Activated T-cell treated with anti-CD3 and anti-CD28 coated beads, Interleukin-2, amount 50 U/mL, for 24 hours (primary cell): ENCODE data around the gene CFAP119.
A peak's percentile ranks its signal among the peaks of the same experiment; 100 is the strongest.
"Not testable (repeated sequence)": the region's sequence is repeated elsewhere in the genome, so short reads cannot be mapped to it uniquely, and the experiment has no call there.

Experiments used
- DNase-seq: peaks from one replicate; pipeline ENCODE4 v3.0.0-alpha.2; 2020
- H3K27ac Mint-ChIP-seq: 2 replicates; pipeline ENCODE4 v1.8.0; 2020; ENCODE audit warnings: mild to moderate bottlenecking, mixed read lengths
- H3K27me3 Mint-ChIP-seq: 2 replicates; pipeline ENCODE4 v1.8.0; 2020; ENCODE audit warnings: mixed read lengths
- H3K36me3 Mint-ChIP-seq: 2 replicates; pipeline ENCODE4 v1.8.0; 2020; ENCODE audit warnings: low read depth, mixed read lengths
- H3K4me1 Mint-ChIP-seq: 2 replicates; pipeline ENCODE4 v1.8.0; 2020; ENCODE audit warnings: low read depth, mixed read lengths
- H3K4me3 Mint-ChIP-seq: 2 replicates; pipeline ENCODE4 v1.8.0; 2020; ENCODE audit warnings: mild to moderate bottlenecking, moderate library complexity, mixed read lengths
- H3K9me3 Mint-ChIP-seq: 2 replicates; pipeline ENCODE4 v1.8.0; 2020; ENCODE audit warnings: mixed read lengths

Gene CFAP119

DNA sequence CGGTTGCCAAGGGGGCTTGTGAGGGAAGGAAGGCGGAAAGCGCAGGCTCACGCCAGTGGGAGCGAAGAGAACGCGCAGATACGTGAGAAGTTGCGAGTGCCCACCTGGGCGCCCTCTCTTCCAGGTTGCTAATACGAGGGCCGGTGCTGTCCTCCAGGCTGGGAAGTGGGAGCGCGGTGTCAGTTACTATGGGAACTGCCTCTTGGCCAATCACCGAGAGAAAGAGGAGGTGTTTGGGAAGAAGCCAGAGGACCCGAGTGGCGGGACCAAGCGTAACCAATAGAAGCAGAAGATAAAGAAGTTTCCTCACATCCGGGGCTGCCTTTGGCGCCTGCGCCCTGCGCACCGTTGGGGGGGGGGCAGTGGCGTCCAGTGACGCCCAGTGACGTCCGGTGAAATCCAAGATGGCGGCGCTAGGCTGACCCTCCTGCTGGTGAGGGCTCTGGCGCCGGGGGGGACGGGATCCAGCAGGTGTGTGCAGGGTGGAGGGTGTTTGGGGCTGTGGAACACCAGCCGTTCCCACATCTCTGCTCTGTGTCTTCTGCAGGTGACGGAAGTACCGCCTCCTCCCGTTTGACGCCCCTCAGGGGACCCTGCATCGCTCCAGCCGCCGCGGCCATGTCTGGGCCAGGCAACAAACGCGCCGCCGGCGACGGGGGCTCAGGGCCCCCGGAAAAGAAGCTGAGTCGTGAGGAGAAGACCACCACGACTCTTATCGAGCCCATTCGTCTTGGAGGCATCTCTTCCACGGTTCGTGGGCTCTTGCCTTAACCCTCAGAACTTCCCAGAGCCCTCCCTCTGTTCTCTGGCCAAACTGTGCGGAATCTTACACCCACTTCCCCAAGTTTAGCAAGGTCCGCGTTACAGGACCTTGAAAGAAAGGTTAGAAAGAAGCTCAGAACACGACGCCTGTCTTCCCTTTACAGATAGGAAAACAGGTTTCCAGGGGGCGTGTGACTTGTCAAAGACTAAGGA, at the start of gene CFAP119, which contains the start of gene RNF40:
CFAP119 (minus strand) TSS at position 135 of the 975 bp plus-strand sequence. CDS start 314 bp downstream, outside the sequence.
RNF40 (plus strand) TSS at position 395 of the 975 bp plus-strand sequence; CDS start at position 619, 224 bp downstream.
- Mint-ChIP-seq H3K4me1 (peaks cover 33% of the 10 kb centered on the region), H3K9me3 (no peaks in the 10 kb centered on the region), H3K27ac (peak within 1 kb of the TSS; percentile 95), H3K27me3 (no peaks in the 10 kb centered on the region), H3K4me3 (peak within 1 kb of the TSS; percentile 94), H3K36me3 (peaks cover 84% of the 10 kb centered on the region)
- DNase-seq: peak; percentile 94

- H3K4me1 Mint-ChIP-seq: peaks cover 29% of the 10 kb centered on the region
- not testable (repeated sequence) for H3K36me3 Mint-ChIP-seq, DNase-seq, H3K4me3 Mint-ChIP-seq, H3K27ac Mint-ChIP-seq, H3K27me3 Mint-ChIP-seq, H3K9me3 Mint-ChIP-seq
Measured at GRCh38 chr16:30809675-30810074, 47.8 kb upstream of the CFAP119 start.

DNA sequence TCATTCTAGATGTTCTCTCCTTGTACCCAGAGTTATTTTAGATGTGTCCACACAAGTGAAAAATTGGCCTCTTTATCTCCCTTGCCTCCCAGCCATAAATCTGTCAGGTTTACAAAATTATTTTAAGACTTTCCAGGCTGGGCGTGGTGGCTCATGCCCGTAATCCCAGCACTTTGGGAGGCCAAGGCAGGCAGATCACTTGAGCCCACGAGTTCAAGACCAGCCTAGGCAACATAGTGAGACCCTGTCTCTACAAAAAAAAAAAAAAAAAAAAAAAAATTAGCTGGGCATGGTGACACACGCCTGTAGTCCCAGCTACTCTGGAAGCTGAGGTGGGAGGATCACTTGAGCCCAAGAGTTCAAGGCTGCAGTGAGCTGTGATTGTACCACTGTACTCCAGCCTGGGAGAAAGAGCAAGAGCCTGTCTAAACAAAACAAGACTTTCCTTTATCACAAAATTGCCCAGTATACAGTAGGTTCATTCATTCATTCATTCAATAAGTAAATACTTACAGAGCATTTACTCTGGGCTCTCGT, 47.1 kb upstream of the CFAP119 start:
- H3K4me1 Mint-ChIP-seq: peaks cover 24% of the 10 kb centered on the region
- H3K9me3 Mint-ChIP-seq, H3K4me3 Mint-ChIP-seq, DNase-seq, H3K27me3 Mint-ChIP-seq, H3K27ac Mint-ChIP-seq, H3K36me3 Mint-ChIP-seq: not testable (repeated sequence)

DNA sequence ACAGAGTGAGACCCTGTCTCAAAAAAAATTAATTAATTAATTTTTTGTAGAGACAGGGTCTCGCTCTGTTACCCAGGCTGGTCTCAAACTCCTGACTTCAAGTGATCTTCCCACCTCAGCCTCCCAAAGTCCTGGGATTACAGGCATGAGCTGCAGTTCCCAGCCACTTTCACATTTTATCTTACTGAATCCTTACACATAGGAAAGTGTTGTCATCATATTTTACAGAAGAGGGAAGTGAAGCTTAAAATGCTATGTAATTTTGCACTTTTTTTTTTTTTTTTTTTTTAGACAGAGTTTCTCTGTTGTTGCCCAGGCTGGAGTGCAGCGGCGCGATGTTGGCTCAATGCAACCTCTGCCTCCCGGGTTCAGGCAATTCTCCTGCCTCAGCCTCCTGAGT, 46.3 kb upstream of the CFAP119 start:
- DNase-seq: no peak
- H3K27ac Mint-ChIP-seq: no peak overlapping the region
- no peaks in the 10 kb centered on the region for H3K9me3 Mint-ChIP-seq
- no peak overlapping the region for H3K4me3 Mint-ChIP-seq
- H3K36me3 Mint-ChIP-seq: no peaks in the 10 kb centered on the region
- peaks cover 20% of the 10 kb centered on the region for H3K4me1 Mint-ChIP-seq
- H3K27me3 Mint-ChIP-seq: peaks cover 5% of the 10 kb centered on the region

DNA sequence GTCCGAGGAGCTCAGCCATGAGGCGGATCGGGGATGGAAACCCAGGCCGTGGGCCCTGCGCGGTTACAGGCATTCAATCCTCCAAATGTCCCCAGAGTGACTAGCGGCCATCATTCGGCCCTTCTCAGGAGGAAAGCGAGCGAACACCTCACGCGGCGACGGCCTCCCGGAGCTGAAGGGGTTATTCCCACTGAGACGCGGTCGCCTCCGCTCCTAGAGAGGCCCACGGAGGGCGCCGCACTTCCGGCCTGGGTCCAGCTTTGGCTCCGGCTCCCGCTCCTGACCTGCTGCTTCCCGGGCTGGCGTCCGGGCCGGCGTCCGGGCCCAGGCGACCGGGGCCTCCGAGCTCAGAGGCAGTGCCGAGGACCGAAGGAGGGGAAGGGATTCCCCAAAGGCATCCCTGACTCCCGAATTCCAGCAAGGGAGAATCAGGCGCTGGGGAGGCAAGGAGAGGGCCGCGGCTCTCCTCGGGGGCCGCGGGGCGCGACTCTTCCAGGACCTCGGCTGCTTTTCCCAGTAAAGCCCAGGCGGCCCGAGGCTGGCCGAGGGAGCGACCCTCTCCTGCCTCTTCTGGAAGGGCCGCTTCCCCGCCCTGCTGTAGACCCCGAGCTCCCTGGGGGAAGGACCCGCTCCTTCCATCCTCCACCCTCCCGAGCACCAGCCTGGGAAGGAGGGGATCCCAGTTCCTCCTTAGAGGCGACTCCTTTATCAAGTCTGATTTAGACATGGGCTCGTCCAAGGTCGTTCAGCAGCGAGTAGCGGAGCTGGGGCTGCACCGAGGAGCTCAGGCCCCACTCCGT, 43.7 kb upstream of the CFAP119 start:
- Mint-ChIP-seq H3K27me3 (peaks cover 5% of the 10 kb centered on the region), H3K4me1 (peaks cover 20% of the 10 kb centered on the region), H3K36me3 (no peaks in the 10 kb centered on the region), H3K9me3 (no peaks in the 10 kb centered on the region), H3K4me3 (peak overlapping the region; percentile 59), H3K27ac (peak overlapping the region; percentile 85)
- DNase-seq: peak; percentile 79

DNA sequence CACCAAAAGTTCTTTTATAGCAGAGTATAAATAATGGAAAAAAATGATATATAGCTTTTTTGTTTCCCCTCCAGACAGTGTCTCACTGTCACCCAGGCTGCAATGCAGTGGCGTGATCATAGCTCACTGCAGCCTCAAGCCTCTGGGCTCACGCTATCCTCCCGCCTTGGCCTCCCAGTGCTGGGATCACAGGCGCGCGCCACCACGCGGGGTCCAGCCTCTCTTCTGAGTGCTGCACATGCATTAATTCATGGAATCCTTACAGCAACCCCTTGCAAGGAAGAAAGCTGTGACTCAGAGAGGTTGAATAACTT, 43.2 kb upstream of the CFAP119 start:
- Mint-ChIP-seq H3K4me3 (peak overlapping the region; percentile 59), H3K9me3 (no peaks in the 10 kb centered on the region), H3K27ac (peak overlapping the region; percentile 85), H3K27me3 (peaks cover 5% of the 10 kb centered on the region), H3K4me1 (peaks cover 20% of the 10 kb centered on the region), H3K36me3 (no peaks in the 10 kb centered on the region)
- no peak for DNase-seq

GRCh38 chr16:30802936-30803335, 41.1 kb upstream of the CFAP119 start:
- Mint-ChIP-seq H3K4me3 (no peak overlapping the region), H3K4me1 (peaks cover 20% of the 10 kb centered on the region), H3K36me3 (no peaks in the 10 kb centered on the region), H3K27ac (no peak overlapping the region), H3K9me3 (no peaks in the 10 kb centered on the region), H3K27me3 (peaks cover 5% of the 10 kb centered on the region)
- DNase-seq: no peak

DNA sequence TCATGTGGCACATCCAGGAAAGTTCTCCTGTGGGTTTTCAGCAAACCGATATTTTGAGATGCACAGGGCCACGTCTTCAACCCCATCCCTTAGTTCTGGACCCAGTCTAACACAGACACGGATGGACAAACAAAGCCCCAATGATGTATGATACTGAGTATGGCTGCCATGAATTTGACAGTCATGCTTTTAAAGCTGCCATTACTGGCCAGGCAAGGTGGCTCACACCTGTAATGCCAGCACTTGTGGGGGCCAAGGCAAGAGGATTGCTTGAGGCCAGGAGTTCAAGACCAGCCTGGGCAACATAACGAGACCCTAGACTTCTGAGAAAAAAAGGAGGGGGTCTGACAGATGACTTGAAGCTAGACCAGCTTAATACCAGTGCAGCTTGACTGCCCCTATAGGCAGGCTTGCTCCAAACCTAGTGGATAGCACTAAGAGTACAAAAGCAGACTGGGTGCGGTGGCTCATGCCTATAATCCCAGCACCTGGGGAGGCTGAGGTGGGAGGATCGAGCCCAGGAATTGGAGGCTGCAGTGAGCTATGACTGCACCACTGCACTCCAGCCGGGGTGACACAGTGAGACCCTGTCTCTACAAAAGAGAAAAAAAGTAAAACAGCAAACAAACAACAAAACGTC, 35.9 kb upstream of the CFAP119 start:
- no peak for DNase-seq
- Mint-ChIP-seq H3K36me3 (no peaks in the 10 kb centered on the region), H3K27me3 (no peaks in the 10 kb centered on the region), H3K4me3 (no peak overlapping the region), H3K4me1 (no peaks in the 10 kb centered on the region), H3K27ac (no peak overlapping the region), H3K9me3 (no peaks in the 10 kb centered on the region)

DNA sequence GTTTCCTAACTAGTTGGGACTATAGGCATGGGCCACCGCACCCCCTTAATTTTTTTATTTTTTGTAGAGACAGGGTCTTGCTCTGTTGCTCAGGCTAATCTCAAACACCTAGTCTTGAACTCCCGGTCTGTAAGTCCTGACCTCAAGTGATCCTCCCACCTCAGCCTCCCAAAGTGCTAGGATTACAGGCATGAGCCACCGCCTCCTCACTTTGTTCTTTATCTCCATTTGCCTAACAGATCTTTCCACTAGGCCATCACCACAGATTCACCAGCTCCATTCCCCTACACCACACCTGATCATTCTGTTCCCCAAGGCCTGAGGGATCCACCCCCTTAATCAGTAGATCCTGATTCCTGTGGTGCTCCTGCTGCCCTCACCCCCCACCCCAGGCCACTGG, 32.8 kb upstream of the CFAP119 start:
- H3K27ac Mint-ChIP-seq: no peak overlapping the region
- no peaks in the 10 kb centered on the region for H3K36me3 Mint-ChIP-seq
- DNase-seq: no peak
- no peaks in the 10 kb centered on the region for H3K27me3 Mint-ChIP-seq
- no peaks in the 10 kb centered on the region for H3K9me3 Mint-ChIP-seq
- no peaks in the 10 kb centered on the region for H3K4me1 Mint-ChIP-seq
- H3K4me3 Mint-ChIP-seq: no peak overlapping the region

DNA sequence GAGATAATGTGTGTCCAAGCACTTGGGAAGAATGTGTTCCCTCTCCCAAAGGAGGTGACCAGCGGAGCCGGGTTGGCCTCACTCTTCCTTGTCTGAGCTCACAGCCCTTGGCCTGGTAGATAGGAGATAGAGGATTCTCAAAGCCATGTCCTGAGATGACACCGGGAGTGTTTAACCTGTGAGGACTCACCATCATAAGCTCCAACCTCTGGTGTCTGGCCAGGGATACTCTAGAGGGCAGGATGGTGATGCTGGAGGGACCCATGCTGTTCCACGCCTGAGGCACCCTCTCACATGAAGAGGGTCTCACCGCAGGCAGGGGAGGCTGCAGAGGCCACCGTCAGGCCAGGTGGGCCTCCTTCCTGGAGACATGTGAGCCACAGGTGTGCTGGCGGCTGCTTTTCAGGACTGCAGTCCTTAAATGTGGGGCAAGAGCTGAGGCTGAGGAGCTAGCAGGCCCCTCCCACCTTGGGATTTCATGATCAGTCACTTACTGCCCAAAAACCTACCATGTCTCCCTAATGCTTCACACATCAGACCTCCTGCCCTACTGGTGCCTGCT, 31.7 kb upstream of the CFAP119 start:
- no peak overlapping the region for H3K27ac Mint-ChIP-seq
- H3K27me3 Mint-ChIP-seq: no peaks in the 10 kb centered on the region
- H3K36me3 Mint-ChIP-seq: no peaks in the 10 kb centered on the region
- H3K9me3 Mint-ChIP-seq: no peaks in the 10 kb centered on the region
- H3K4me1 Mint-ChIP-seq: no peaks in the 10 kb centered on the region
- H3K4me3 Mint-ChIP-seq: no peak overlapping the region
- DNase-seq: no peak

- peaks cover 21% of the 10 kb centered on the region for H3K4me1 Mint-ChIP-seq
- H3K4me3 Mint-ChIP-seq: peak overlapping the region; percentile 85
- peaks cover 4% of the 10 kb centered on the region for H3K27me3 Mint-ChIP-seq
- DNase-seq: no peak
- H3K9me3 Mint-ChIP-seq: no peaks in the 10 kb centered on the region
- peaks cover 10% of the 10 kb centered on the region for H3K36me3 Mint-ChIP-seq
- peak overlapping the region; percentile 83 for H3K27ac Mint-ChIP-seq
Measured at GRCh38 chr16:30787613-30788378, 25.9 kb upstream of the CFAP119 start.

GRCh38 chr16:30786936-30787612, 25.2 kb upstream of the CFAP119 start, which contains the start of gene ZNF629:
Gene ZNF629 (minus strand): TSS chr16:30787205. CDS start chr16:30784482, 2,723 bp downstream.
- Mint-ChIP-seq H3K9me3 (no peaks in the 10 kb centered on the region), H3K27ac (peak within 1 kb of the TSS; percentile 83), H3K4me1 (peaks cover 21% of the 10 kb centered on the region), H3K36me3 (peaks cover 13% of the 10 kb centered on the region), H3K27me3 (peaks cover 4% of the 10 kb centered on the region), H3K4me3 (peak within 1 kb of the TSS; percentile 85)
- DNase-seq: peak; percentile 66
